ENCODE data around the gene RAB3C.

The RAB3C gene

GRCh38 chr5:58606064-58606463 is 23.2 kb downstream of the RAB3C start:
- DNase-seq: no peak

DNA sequence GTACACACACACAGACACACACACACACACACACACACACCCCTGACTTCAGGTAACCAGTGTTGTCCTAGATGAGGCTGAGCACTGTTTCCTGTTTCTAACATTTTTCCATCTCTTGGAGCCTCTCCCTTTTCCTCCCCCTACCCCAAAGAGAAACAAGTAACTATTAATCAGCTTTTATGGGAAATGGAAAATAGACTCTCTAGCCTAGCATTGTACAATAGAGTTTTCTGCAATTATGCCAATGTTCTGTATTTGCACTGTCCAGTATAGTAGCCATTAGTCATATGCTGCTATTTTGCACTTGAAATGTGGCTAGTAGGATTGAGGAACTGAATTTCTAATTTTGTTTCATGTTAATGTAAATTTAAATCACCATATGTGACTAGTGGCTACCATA is 33.1 kb downstream of the RAB3C start:
- DNase-seq: no peak

GRCh38 chr5:58617241-58617640 is 34.4 kb downstream of the RAB3C start:
- DNase-seq: no peak

GRCh38 chr5:58620336-58620735 is 37.5 kb downstream of the RAB3C start:
- no peak for DNase-seq

DNA sequence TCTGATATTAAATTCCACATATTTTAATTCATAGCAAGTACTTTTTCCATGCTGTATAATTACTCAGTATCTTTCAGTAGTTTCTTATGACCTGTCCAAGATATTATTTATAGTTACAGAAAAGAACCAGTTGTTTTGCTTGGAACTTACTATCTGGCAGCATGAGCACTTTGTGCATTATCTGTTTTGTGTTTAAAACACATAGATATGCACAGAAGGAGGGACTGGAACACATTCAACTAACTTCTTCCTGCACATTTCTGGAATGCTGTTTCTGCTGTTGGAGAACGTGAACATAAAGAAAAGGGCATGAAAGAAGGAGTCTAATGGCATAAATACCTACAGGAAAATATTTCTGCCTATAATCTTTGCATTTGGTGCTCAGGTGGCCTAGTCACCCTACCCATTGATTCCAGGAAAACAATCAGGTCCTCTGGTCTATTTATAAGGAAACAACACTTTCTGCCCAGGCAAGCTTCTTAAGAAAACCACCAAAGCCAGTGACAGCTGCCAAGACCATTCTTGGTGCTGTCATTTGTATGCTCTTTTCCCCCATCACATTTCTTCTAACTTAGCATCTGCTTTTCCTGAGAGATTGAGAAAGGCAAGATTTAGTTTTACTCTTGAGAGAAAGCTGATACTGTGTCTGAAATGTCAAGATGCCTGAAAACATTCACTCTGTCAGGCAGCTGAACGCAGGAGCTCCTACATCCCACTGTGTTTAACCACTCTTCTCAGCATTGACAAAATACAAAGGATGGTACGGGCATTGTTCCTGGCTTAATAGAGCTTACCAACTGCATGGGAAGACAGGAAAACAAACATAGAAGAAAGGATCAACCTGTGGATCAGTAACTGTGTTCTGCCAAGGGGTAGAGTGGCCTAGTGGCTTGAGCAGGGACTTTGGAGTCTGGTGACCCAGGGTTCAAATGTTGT is 40.3 kb downstream of the RAB3C start:
- no peak for DNase-seq

DNA sequence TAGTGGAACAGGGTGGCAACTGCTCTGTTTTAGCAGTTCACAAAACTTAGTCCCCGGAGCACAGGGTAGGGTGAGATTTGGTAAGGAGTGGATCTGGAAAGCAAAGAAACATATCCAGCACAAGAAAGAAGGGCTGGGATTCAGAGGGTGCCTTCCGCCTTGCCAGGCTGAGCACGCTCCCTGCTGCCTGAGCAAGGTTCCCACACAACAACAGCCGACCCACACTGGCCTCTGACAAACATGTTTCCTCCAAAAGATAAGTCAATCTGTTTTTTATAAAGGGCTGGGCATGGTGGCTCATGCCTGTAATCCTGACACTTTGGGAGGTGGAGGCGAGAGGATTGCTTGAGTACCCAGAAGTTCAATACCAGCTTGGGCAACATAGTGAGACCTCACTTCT is 45.8 kb downstream of the RAB3C start:
- DNase-seq: no peak

DNA sequence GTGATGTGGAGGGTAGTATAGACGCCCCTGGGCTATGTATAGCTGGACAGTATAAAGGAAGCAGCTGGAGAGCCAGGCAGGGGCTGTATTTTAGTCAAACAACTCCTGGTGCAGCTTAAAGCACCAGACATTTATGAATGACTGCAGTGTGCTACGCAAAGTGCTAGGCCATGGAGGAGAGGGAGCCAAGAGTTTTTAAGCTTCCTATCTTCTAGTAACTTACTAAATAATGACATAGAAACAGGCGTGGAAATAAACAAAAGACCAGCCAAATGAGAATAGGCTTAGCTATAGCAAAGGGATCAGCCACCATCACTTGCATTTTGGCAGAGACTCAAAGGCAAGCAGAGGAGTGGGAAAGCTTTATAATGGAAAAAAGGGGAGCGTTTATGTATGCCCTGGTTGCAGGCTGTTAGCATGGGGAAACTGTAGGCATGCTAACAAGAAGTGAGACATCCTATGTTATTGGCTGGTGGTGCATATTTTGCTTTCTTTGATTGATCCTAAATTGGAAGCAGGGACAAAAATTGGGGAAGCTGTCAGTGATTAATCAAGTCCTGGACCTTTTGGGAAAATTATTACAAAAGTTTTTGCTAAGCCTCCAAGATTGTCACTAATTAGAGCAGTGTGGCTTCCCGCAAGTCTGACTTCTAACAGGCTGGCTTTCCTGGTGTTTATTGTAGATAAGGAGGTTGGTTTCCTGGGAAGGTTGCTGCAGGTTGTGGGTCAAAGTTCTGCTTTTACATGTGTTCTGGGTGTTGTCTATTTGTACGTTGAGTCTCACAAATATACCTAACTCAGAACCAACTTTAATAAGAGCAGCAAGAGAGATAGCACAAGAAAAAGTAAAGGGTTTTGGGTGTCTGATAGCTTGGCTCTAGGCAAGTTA is 46.6 kb downstream of the RAB3C start:
- no peak for DNase-seq

GRCh38 chr5:58631895-58632294 is 49.0 kb downstream of the RAB3C start:
- DNase-seq: no peak

DNA sequence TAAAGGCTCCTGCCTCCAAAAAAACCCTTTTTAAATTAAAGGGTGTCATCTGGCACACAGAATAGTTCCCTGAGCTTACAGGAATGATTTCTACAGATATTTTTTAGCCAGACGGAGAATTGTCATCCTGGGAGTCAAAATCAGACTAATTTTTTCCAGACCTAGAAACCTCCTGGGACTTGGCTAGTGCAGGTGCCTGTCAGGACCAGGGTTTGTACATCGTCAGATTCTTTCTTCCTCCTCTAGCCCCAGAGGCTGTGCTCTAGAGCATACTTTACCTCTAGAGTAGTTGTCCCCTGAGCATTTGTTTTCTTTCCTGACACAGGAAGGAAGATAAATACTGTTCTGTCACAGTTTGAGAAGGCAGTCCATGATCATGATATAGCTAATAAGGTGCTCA is 52.5 kb downstream of the RAB3C start:
- DNase-seq: no peak

- no peak for DNase-seq
Observed at GRCh38 chr5:58640011-58640410, 57.1 kb downstream of the RAB3C start.

DNA sequence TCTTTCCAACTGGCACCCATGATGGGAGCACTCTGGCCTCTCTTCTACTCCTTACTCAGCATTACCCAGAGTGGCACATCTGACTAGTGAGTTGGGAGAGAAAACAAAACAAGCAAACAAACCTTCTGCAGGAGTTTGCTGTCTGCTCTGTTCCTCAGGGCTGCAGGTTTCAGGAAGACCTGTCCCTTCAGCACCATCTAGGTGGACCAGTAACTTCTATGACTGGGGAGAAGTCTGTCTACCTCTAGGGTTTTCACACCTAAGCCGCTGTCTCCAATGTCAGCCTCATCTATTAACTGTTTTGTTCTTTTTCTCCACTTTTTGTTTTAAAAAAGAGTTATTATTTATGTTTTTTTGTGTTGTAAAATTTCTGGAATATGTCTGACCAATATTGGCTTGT is 58.7 kb downstream of the RAB3C start:
- no peak for DNase-seq

DNA sequence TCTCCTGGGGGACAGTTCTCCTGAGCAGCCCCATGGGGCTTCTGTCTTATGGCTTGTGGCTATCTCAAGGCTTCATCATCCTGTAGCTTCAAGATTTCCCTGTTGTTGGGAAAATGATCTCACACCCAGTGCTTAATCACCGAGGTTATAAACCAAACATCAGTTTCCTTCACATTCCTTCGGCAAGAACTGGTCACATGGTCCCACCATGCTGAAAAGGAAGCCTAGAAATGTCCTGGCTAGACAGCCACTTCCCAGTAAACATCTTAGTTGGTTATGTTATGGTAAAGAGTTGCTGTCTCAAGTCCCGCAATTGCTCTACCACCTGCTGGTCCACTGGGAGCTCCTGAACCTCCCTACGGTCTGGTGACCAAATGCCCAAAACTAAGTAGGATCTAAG is 66.0 kb downstream of the RAB3C start:
- no peak for DNase-seq

DNA sequence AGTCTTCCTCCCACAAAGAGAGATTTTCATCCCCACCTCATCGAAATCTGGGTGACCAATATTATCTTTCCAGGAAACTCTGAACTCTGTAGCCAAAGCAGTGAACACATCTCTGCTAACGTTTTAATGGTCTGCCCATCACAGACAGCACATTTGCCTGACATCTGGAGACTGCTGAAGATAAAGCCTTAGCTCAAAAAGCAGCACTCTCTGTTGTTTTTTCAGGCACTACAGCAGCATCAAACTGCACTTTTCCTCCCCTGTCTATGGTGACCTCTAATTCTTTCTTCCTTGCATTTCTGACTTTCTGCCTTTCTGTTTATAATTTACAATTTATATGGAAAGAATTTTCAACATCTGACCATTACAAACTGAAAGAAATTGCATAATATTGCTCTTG is 66.8 kb downstream of the RAB3C start:
- no peak for DNase-seq

GRCh38 chr5:58653521-58653920 is 70.6 kb downstream of the RAB3C start:
- DNase-seq: no peak

DNA sequence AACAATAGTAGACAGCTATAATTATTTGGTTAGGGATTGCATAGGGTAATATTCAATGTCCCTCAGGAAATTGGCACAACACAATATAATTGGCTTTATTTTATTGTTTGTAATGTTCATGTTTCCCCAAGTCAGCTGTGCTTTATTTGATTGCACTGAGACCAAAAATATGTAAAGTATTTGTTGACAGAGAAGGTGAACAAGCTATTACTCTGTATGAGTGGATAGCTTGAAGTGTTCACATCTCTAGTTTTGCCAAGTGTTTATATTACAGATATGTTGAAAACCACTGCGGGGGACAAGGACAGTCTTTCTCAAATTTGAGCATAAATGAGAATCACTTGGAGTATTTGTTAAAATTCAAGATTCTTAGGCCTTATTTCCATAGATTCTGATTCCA is 83.3 kb downstream of the RAB3C start:
- no peak for DNase-seq

DNA sequence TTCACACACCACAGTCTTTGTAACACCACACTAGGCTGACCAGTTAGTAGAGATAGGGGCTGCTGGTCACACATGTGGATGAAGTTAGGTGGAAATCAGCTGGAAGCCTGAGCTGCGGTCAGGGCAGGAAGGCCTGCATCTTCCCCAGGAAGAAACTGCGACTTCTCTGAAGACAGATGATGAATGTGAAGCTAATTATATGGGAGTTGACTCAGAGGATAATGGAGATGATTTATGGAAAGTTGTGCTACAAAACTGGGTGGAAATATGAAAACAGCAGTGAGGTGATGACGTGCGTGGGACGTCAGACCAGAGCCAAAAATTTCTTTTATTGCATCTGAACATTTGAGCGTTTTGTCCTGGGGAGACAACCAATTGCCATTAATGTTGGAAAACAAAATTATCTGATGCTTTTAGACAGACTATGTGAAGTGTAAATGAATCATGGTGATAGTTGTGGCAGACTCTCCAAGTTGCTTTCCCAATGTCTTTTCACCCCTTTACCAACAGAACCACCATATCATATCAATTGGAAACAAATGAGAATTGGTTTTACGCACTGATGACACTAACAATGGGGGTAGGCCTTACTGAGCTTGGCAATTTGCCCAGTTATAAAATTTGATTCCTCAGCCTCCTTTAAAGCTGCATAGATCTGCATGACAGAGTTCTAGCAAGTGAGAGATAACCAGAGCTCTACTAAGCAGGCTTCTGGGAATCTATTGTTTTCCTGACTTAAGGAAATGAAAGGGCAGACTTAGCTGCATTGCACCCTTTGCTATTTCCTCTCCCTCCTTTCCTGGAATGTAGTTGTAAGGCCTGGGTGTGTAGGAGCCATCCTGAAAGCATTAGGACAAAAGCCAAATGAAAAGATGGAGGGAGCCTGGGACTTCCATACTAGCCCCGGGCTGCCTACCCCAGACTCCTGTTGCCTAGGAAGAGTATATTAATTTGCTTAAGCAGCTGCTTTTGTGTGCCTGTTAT is 84.0 kb downstream of the RAB3C start:
- DNase-seq: peak; percentile 9

DNA sequence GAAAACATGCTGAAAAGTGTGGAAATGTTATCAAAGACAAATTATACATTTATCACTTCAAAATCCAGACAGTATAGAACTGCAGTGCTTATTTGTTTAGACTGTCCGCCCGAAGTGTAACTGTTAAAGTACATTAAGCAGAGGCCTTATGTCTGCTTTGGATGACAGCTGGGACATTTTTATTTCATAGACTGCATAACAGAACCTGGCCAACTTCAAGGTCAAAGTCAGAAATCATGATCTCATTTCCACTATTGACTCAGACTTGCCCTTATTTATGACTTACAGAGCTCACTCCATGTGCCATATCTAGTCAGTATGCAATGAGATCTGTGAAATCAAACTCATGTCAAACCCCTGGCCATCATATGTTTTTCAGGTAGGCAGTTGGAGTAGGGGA is 87.7 kb downstream of the RAB3C start:
- DNase-seq: no peak

DNA sequence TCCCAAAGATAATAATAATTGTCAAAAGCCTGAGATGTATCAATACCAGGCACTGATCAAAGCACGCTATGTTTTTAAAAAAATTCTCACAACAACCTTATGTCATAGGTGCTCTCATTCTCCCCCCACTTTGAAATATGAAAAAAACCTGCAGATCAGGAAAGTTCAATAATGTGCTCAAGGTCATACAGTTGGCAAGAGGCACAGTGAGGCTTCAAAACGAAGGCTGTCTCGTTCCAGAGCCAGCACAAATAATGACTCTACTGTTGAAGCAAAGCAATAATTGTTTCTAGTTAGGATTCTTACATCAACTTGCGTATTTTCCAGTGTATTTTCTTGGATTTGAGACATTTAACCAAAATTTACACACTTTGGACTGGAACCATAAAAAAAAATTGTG is 88.3 kb downstream of the RAB3C start:
- no peak for DNase-seq

DNA sequence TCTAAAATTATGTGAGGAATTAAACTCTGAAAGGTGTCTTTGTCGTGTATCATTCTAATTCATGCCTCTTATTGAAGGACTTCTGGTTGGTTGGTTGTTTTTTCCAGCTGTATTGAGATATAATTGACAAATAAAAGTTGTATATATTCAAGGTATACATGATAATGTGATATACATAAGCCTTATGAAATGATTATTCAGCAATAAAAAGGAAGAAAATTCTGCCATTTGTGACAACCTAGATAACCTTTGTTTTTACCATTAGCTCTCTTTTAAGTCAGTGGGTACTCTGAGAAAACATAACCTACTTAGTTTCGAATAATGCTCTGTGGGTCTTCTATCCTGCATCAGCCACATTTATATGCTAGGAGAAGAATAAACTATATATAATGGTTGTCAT is 89.6 kb downstream of the RAB3C start:
- DNase-seq: no peak

DNA sequence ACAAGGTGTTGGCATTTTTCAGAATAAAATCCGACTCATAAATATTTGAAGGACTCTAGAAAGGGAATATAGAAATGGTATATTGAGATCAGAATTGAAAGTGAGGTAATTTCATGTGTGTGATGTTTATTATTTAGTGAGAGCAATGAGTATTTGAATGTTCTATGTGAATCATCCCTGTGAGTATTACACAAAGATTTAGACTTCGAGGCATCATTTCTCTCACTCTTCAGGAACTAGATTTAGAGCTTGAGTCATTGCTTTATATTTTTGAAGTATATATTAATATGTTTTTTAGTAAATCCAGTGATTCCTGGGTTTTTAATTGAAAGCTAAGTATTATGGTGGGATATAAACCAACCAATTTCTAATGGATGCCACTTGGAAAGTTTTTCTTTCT is 91.2 kb downstream of the RAB3C start:
- no peak for DNase-seq

DNA sequence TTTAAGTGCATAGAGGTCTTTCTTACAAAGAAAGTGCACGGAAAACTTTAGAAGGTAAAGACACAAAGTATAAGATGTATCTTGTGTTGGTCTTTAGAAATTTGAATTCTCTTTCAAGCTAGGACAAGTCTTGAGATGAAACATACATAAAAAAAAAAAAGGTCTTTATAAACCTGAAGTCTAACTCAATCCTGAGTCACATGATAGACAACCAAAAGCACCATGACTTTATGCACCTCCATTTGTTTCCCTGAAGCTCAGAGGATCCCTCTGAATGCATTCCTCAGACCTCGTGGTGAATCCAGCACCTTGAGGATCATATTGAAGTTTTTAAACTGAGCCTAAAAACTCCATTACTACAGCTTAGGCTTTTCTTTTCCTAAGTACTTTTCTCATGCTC is 91.8 kb downstream of the RAB3C start:
- DNase-seq: no peak

GRCh38 chr5:58675341-58675740 is 92.5 kb downstream of the RAB3C start:
- no peak for DNase-seq

DNA sequence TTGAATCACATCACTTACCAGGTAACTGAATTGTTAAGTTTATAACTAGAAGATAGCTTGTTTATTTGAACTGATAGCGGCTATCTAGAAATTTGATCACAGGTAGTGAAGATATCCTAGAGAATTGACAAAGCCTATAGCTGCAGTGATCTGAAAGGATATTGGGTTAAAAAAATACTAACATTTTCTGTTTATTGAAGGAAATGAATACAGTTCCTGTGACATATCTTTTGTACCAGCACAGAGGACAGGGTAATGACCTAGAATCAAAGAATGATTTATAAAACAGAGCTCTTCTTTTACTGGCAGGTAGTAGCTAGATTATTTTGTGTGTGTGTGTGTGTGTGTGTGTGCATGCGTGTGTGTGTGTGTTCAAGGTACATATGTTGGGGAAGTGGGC is 94.8 kb downstream of the RAB3C start:
- DNase-seq: no peak

All from NCI-H82 (cell line).